Measurements from ENCODE around the gene ZHX3.

Gene ZHX3

DNA sequence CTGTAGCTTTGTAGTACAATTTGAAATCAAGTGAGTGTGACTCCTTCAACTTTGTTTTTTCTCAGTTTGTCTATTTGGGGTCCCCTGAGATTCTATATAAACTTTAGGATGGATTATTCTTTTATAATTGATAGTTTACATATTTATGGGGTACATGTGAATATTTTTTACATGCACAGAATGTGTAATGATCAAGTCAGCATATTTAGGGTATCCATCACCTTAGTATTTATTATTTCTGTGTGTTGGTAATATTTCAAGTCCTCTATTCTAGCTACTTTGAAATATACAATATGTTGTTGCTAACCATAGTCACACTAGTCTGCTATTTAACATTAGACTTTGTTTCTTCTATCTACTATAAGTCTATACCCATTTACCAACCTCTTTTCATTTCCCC is 129.9 kb downstream of the ZHX3 start:
- TF ChIP-seq, protein P1, sequence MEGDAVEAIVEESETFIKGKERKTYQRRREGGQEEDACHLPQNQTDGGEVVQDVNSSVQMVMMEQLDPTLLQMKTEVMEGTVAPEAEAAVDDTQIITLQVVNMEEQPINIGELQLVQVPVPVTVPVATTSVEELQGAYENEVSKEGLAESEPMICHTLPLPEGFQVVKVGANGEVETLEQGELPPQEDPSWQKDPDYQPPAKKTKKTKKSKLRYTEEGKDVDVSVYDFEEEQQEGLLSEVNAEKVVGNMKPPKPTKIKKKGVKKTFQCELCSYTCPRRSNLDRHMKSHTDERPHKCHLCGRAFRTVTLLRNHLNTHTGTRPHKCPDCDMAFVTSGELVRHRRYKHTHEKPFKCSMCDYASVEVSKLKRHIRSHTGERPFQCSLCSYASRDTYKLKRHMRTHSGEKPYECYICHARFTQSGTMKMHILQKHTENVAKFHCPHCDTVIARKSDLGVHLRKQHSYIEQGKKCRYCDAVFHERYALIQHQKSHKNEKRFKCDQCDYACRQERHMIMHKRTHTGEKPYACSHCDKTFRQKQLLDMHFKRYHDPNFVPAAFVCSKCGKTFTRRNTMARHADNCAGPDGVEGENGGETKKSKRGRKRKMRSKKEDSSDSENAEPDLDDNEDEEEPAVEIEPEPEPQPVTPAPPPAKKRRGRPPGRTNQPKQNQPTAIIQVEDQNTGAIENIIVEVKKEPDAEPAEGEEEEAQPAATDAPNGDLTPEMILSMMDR (IDR thresholded peaks at IDR 0.05; ENCODE audit: control extremely low read depth, extremely low read depth, low read depth, missing control alignments): no peak
- DNase-seq (ENCODE audit: extremely low spot score): no peak
- POLR2A ChIA-PET: interaction anchor here (0.6 kb wide), 1 partner anchor 11 kb away, joined by 4 read pairs; no protein-coding TSS in a partner anchor
- CTCF ChIA-PET: interaction anchor here (1.3 to 2.2 kb wide), 3 partner anchors 14 to 225 kb away, joined by 4 to 9 read pairs (median 6); no protein-coding TSS in a partner anchor

DNA sequence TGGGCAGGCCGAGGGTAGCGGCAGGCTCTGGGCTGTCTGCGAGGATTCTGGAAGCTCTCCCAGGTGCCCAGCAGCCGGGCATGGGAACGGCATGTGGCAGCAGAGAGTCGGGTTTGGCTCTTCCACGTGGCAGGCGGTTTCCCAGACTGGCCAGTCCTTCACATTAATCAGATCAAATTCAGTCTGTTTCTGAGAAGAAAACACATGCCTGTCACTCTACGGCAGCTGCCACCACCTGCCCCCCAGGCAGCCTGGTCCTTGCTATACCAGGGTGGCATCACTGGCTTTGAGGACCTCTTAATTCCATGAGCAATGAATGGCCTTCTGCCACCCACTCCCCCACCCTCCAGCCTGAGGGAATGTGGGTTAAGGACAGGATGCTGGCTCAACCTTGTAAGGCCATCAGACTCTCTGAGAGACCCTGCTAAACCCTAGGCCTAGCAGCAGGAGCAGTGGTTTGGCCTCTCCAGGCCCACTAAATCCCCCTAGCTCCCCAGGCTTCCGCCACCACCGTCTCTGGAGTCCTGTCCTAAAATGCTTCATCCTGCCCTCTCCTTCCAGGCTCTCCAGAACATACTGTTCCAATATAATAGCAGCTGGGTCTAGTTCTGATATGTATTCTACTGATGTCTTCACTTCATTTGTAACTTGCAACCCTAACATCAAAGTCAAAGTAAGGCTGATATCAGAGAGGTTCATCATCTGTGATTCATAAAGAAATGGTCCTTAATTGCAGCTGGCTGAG is 132.3 kb downstream of the ZHX3 start:
- POLR2A ChIA-PET: no interaction called here
- no peak for DNase-seq (ENCODE audit: extremely low spot score)
- CTCF ChIA-PET: interaction anchor here (3.0 kb wide), 1 partner anchor 12 kb away, joined by 11 read pairs; no protein-coding TSS in a partner anchor
- TF ChIP-seq, protein P1 (IDR thresholded peaks at IDR 0.05; ENCODE audit: control extremely low read depth, extremely low read depth, low read depth, missing control alignments): no peak

DNA sequence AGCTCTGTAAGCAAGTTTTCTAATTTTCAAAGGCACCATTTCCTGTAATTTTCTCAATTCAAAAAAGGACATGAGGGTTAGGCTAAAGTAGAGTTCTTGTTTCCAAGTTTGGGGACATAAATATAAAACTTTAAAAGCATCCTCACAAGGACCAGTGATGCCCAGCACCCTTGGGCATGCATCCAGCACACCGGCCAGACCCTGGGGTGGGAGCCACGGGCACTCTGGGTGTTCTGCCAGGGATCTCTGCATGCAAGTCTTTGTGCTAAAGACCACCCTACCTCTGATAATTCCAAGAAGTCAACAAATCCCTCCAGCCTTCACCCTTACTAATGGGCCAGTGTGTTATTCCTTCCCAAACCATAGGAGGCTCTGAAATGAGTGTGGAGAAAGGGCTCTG is 133.7 kb downstream of the ZHX3 start:
- DNase-seq (ENCODE audit: extremely low spot score): no peak
- TF ChIP-seq, protein P1 (IDR thresholded peaks at IDR 0.05; ENCODE audit: control extremely low read depth, extremely low read depth, low read depth, missing control alignments): no peak
- ChIA-PET CTCF (no interaction called here), POLR2A (no interaction called here)

DNA sequence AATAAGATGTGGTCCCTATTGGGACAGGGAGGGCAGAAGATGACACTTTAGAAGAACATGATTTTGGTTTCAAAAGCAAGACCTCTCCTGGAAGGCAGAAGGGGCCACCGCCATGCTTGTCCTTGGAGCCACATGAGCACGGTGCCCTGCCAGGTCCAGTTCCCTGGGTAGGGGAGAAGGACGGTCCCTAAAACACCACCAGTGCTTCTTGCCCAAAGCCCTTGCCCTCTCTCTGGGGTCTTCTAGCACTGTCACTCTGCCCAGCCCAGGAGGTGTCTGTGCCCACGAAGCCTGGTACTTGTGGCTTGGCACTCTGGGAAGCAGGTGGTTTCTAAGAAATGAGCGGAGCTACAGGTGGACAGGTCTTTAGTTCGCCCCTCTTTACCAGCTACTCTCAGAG is 134.1 kb downstream of the ZHX3 start:
- CTCF ChIA-PET: no interaction called here
- no peak for DNase-seq (ENCODE audit: extremely low spot score)
- TF ChIP-seq, protein P1 (IDR thresholded peaks at IDR 0.05; ENCODE audit: control extremely low read depth, extremely low read depth, low read depth, missing control alignments): no peak
- POLR2A ChIA-PET: no interaction called here

DNA sequence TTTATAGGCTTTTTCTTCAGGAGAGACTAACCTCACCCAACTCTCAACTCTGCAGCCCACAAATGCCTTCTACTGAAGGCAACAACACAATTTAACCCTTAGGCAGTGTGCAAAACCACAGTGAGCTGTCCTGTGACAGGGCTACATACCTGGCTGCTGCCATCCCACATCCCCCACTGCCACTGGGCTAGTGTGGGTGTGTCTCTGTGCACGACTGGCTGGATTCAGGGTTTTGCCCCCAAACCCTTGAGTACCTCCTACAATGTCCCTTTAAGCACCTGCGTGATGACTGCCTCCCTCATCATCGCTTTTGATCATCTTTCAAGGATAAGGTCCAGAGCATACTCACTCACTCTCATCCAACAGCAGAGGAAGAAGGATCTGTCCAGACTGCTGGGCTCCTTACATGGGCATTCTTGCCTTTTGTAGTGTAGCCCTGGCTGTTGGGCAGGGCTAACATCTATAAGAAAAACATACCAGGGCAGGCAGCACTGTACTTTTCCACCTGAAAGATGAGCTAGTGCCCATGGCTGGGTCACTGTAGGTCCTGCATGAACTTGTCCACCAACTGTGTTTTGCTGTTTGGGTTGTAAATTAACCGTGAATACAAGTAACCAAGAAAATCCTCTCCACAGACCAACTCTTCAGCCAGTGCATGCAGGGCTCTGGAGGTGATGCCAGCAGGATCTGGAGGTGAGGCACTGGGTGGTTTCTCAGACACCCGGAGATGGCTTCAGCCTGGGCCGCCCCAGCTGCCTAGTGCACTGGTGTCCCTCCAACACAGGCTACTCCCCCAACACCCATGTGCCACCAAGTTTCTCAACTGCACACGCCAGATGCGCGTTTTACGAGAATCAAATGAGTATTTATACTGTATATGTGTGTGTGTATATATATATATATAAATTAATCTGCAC is 135.0 kb downstream of the ZHX3 start:
- ChIA-PET CTCF (interaction anchor here (1.0 to 2.0 kb wide), 4 partner anchors 10 to 155 kb away, joined by 3 to 10 read pairs (median 3); no protein-coding TSS in a partner anchor), POLR2A (no interaction called here)
- TF ChIP-seq, protein P1 (IDR thresholded peaks at IDR 0.05; ENCODE audit: control extremely low read depth, extremely low read depth, low read depth, missing control alignments): no peak
- DNase-seq (ENCODE audit: extremely low spot score): no peak

DNA sequence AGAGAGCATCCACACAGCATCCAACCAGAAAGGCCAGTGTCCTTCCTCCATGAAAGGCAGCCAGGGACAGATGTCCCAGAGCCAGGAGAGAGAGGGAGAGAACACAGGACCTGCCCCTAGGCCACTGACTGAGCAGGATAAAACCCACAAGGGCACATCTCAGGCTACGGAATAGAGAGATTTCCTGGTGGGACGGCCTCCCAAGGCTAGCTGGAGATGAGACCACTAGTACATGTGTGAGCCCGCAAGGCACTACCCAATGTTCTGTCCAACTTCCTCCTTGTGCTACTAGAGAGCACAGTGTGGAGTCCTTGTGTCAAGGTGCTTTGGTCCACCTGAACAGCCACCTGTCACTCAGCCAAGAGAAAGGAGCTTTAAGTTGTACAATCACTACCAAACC is 136.0 kb downstream of the ZHX3 start:
- DNase-seq (ENCODE audit: extremely low spot score): no peak
- CTCF ChIA-PET: interaction anchor here (1.0 to 2.0 kb wide), 5 partner anchors 9 to 164 kb away, joined by 3 to 10 read pairs (median 3); no protein-coding TSS in a partner anchor
- TF ChIP-seq, protein P1 (IDR thresholded peaks at IDR 0.05; ENCODE audit: control extremely low read depth, extremely low read depth, low read depth, missing control alignments): no peak
- POLR2A ChIA-PET: no interaction called here

Data from GM10248 (cell line).